Lower lobe of right lung (tissue), 2 donors: ENCODE measurements around the gene PPP4R3A. TPM values are rescaled to one million over a fixed set of nuclear protein-coding genes. Genes with fewer than 3 reads are reported as not detected.
"Not testable (repeated sequence)": the region's sequence is repeated elsewhere in the genome, so short reads cannot be mapped to it uniquely, and the experiment has no call there.

Source experiments
- ATAC-seq, 2 donors: fragments of 200-7000 bp; cut with Tn5 transposase; one replicate each; pipeline ENCODE4 v1.9.1; 2020 to 2022; ENCODE audit warnings: mild to moderate bottlenecking in 2 of 2, moderate library complexity in 2 of 2
- DNase-seq: peaks from one replicate; pipeline ENCODE4 v3.0.0-alpha.2; 2020
- H3K27ac ChIP-seq: fragments of 200-600 bp; one replicate; pipeline ENCODE4 v1.8.0; 2022
- H3K27me3 ChIP-seq: fragments of 200-600 bp; one replicate; pipeline ENCODE4 v1.8.0; 2022; ENCODE audit warnings: low read depth
- H3K36me3 ChIP-seq: fragments of 200-600 bp; one replicate; pipeline ENCODE4 v1.8.0; 2022; ENCODE audit warnings: mild to moderate bottlenecking
- H3K4me1 ChIP-seq: fragments of 200-600 bp; one replicate; pipeline ENCODE4 v1.8.0; 2022
- H3K4me3 ChIP-seq: fragments of 200-600 bp; one replicate; pipeline ENCODE4 v1.8.0; 2022; ENCODE audit warnings: mild to moderate bottlenecking
- H3K9me3 ChIP-seq: fragments of 200-600 bp; one replicate; pipeline ENCODE4 v1.8.0; 2022
- CTCF ChIP-seq: fragments of 200-600 bp; IDR thresholded peaks from one replicate; pipeline ENCODE4 v1.8.0; 2022; ENCODE audit warnings: antibody characterized with exemption, mild to moderate bottlenecking
- intact Hi-C: fragments of 100-400 bp; cut with DNase I; formaldehyde crosslinking; loops from one replicate; pipeline ENCODE4 v1.11.0; 2022
- total RNA-seq: library from RNA; stranded (reverse); fragmentation: NEBNext Ultra II Directional; extraction: Animal tissue kit (Norgen Biotek cat#: 25700); gene quantifications from one replicate; pipeline ENCODE4 v1.2.1, GENCODE V29; 2021
- donor health status: DM: no; HTN: yes; CAD: no; lungs with severe emphysema.

PPP4R3A gene
- total RNA-seq, 1 donor from 2014 or later: 85.4 TPM

DNA sequence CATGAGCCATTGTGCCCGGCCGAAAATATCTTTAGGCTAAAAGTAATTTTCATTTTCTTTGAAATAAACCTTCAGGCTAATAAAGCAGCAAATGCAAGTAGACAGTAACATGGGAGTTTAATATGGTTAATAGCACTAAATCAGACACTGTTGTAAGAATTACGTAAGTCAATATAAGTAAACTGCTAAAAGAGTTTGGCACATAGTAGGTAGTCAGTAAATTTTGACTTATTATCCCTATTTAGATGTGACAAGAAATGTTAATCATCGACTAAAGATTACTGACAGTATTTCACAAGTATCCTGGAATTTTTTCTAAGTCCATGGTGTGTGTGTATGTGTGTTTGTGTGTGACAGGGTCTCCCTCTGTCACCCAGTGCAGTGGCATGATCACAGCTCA is 3.9 kb downstream of the PPP4R3A start:
- Histone ChIP-seq H3K27me3 (no peaks in the 10 kb centered on the region), H3K36me3 (peaks cover 41% of the 10 kb centered on the region), H3K4me1 (peaks cover 64% of the 10 kb centered on the region), H3K27ac (no peak overlapping the region), H3K4me3 (no peak overlapping the region), H3K9me3 (no peaks in the 10 kb centered on the region)
- no peak for ATAC-seq
- no peak for DNase-seq
- TF ChIP-seq CTCF: no peak
- intact Hi-C loops: no loop called here

DNA sequence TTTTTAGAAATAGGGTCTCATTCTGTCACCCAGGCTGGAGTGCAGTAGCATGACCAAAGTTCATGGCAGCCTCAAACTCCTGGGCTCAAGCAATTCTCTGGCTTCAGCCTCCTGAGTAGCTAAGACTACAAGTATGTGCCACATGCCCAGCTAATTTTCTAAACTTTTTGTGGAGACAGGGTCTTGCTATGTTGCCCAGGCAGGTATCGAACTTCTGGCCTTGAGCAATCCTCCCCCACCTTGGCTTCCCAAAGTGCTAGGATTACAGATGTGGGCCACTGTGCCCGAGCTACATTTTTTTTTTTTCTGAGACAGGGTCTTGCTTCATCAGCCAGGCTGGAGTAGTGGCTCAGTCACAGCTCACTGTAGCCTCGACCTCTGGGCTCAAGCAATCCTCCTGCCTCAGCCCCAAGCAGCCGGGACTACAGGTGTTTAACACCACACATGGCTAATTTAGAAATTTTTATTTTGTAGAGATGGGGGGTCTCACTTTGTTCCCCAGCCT is 7.1 kb downstream of the PPP4R3A start:
- Histone ChIP-seq H3K4me1 (peaks cover 68% of the 10 kb centered on the region), H3K9me3 (no peaks in the 10 kb centered on the region), H3K4me3 (no peak overlapping the region), H3K27ac (no peak overlapping the region), H3K27me3 (no peaks in the 10 kb centered on the region), H3K36me3 (peaks cover 53% of the 10 kb centered on the region)
- intact Hi-C loops: no loop called here
- ATAC-seq (no peak), DNase-seq (no peak)
- no peak for TF ChIP-seq CTCF

DNA sequence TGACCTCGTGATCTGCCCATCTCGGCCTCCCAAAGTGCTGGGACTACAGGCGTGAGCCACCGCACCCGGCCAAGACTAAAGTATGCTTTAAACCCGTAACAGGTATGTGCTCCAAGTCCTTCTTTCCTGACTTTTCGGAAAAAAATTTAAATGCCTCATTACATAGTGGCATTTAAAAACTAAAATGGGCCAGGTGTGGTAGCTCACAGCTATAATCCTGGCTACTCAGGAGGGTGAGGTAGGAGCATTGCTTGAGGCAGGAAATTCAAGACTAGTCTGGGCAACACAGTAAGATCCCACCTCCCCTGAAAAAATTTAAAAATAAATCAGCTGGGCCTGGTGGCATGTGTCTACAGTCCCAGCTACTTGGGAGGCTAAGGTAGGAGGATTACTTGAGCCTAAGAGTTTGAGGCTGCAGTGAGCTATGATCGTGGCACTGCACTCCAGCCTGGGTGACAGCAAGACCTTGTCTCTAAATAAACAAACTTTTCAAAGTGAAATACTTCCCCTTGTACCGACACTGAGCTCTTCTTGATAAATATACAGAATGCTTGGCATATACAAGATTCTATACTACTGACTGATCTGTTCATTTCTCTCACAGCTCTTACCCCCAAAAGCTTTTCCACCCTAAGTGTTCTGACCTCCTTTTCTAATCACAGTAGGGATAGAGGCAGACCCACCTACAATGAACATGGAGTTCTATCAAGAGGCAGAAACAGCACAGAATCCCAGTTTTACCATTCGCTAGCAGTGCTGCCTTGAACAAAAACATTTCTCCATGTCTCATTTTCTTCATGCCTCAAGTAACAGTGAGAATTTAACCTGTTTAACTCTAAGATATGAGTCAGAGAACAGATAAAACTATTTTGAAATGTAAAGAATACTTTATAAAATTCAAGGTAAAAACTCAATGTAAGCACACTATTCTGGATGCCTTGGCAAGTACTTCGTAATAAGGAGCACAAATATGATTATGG is 7.9 kb downstream of the PPP4R3A start:
- Histone ChIP-seq H3K9me3 (no peaks in the 10 kb centered on the region), H3K36me3 (peaks cover 58% of the 10 kb centered on the region), H3K27ac (no peak overlapping the region), H3K4me1 (peaks cover 70% of the 10 kb centered on the region), H3K27me3 (no peaks in the 10 kb centered on the region), H3K4me3 (no peak overlapping the region)
- no peak for DNase-seq
- intact Hi-C loops: no loop called here
- ATAC-seq: no peak
- TF ChIP-seq CTCF: no peak

DNA sequence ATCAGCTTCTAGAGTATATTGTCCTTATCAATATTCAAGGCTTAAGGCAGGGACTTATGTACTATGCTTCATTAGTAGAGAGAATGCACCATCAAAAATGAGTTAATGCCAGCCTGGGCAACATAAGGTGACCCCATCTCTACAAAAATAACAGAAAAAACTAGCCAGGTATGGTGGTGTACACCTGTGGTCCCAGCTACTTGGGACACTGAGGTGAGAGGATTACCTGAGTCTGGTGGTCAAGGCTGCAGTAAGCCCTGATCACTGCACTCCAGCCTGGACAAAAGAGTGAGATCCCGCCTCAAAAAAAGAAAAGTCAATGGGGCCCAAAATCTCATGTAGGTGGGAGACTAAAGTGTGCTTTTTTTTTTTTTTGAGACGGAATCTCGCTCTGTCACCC is 8.8 kb downstream of the PPP4R3A start:
- Histone ChIP-seq H3K9me3 (no peaks in the 10 kb centered on the region), H3K4me1 (peaks cover 71% of the 10 kb centered on the region), H3K36me3 (peaks cover 54% of the 10 kb centered on the region), H3K27me3 (no peaks in the 10 kb centered on the region), H3K27ac (no peak overlapping the region), H3K4me3 (no peak overlapping the region)
- intact Hi-C loops: no loop called here
- ATAC-seq: no peak
- no peak for TF ChIP-seq CTCF
- DNase-seq: no peak

DNA sequence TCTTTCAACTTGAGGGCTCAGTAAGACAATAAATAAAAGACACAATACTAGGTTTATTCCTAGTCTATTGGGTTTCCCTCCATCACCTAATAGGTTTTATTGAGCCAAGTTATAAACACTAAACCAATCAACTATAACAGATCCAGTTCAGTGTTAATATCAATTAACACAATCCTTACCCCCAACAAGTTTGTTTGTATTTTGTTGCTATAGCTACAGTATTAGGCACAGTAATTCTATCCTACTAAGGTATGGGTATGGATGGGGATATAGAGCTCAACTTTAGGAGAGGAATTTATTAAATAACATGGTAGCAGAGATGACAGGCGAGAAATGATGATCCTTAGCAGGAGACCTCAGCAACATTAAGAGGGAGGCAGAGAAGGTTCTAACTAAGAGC is 13.3 kb downstream of the PPP4R3A start:
- DNase-seq: no peak
- no peak overlapping the region for H3K27ac ChIP-seq
- H3K4me1 ChIP-seq: peaks cover 74% of the 10 kb centered on the region
- H3K4me3 ChIP-seq: no peak overlapping the region
- peaks cover 20% of the 10 kb centered on the region for H3K36me3 ChIP-seq
- intact Hi-C loops: no loop called here
- no peak for TF ChIP-seq CTCF
- no peaks in the 10 kb centered on the region for H3K9me3 ChIP-seq
- H3K27me3 ChIP-seq: no peaks in the 10 kb centered on the region
- ATAC-seq: no peak

DNA sequence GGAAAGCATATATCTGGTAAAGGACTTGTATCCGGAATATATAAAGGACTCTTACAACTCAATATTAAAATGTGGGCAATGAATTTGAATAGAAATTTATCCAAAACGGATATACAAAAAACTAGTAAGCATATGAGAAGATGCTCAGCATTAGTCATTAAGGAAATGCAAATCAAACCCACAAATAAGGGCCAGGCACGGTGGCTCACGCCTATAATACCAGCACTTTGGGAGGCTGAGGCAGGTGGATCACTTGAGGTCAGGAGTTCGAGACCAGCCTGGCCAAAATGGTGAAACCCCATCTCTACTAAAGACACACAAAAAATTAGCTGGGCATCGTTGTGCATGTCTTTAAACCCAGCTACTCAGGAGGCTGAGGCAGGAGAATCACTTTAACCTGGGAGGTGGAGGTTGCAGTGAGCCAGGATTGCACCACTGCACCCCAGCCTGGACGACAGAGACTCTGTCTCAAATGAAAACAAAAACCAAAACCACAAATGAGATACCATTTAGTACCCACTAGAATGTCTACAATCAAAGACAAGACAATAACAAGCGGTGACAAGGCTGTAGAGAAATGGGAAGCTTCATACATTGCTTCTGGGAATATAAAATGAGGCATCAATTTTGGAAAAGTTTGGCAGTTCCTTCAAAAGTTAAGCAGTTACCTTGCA is 15.6 kb downstream of the PPP4R3A start:
- ATAC-seq, intact Hi-C loops, H3K9me3 ChIP-seq, H3K27ac ChIP-seq, DNase-seq, H3K4me3 ChIP-seq, H3K27me3 ChIP-seq: not testable (repeated sequence)
- Histone ChIP-seq H3K4me1 (peaks cover 73% of the 10 kb centered on the region), H3K36me3 (peaks cover 21% of the 10 kb centered on the region)
